GM12878 (cell line): ENCODE results near the gene USP21. TPM values are rescaled to one million over a fixed set of nuclear protein-coding genes. Genes with fewer than 3 reads are reported as not detected.

Experiments
- ATF7 ChIP-seq: fragments of 450-650 bp; IDR thresholded peaks from 2 replicates; pipeline ENCODE4 v1.6.1; 2016; ENCODE audit warnings: low read depth, mild to moderate bottlenecking
- BMI1 ChIP-seq: fragments of 450-650 bp; IDR thresholded peaks from 2 replicates; pipeline ENCODE4 v1.6.1; 2016; ENCODE audit warnings: mild to moderate bottlenecking, moderate library complexity, borderline replicate concordance
- CHD1 ChIP-seq: IDR thresholded peaks from 2 replicates; pipeline ENCODE4 v1.6.1; 2012; ENCODE audit warnings: low read depth, low read length, improper control_type of control experiment
- CHD4 ChIP-seq: fragments of 200-600 bp; sonication (generic); IDR thresholded peaks from 2 replicates; pipeline ENCODE4 v1.6.1; 2016; ENCODE audit warnings: mild to moderate bottlenecking
- GATAD2B ChIP-seq: fragments of 450-650 bp; conservative IDR thresholded peaks from 2 replicates; pipeline ENCODE4 v1.6.1; 2017; ENCODE audit warnings: low read depth, mild to moderate bottlenecking, moderate library complexity
- HDAC6 ChIP-seq: fragments of 200-600 bp; sonication (generic); IDR thresholded peaks from one replicate; pipeline ENCODE4 v1.8.0; 2017; ENCODE audit warnings: antibody characterized with exemption; ENCODE audit not compliant: unreplicated experiment
- HDGF ChIP-seq: fragments of 450-650 bp; IDR thresholded peaks from 2 replicates; pipeline ENCODE4 v1.6.1; 2016; ENCODE audit warnings: antibody characterized with exemption
- IRF5 ChIP-seq: fragments of 450-650 bp; IDR thresholded peaks from 2 replicates; pipeline ENCODE4 v1.6.1; 2017; ENCODE audit warnings: borderline replicate concordance
- KAT2A ChIP-seq: conservative IDR thresholded peaks from 2 replicates; pipeline ENCODE4 v1.6.1; 2011; ENCODE audit warnings: low read depth, low read length; ENCODE audit not compliant: control insufficient read depth
- MXI1 ChIP-seq: fragments of 150-350 bp; IDR thresholded peaks from 2 replicates; pipeline ENCODE4 v1.6.1; 2011; ENCODE audit warnings: low read depth, mild to moderate bottlenecking, inconsistent platforms, low read length, improper control_type of control experiment
- NRF1 ChIP-seq: conservative IDR thresholded peaks from 2 replicates; pipeline ENCODE4 v1.6.1; 2011; ENCODE audit warnings: mild to moderate bottlenecking, low read depth, low read length, improper control_type of control experiment
- PAX8 ChIP-seq: fragments of 450-650 bp; IDR thresholded peaks from 2 replicates; pipeline ENCODE4 v1.6.1; 2017; ENCODE audit warnings: mild to moderate bottlenecking, moderate library complexity
- POLR2AphosphoS2 ChIP-seq: IDR thresholded peaks from 2 replicates; pipeline ENCODE4 v1.6.1; 2011; ENCODE audit warnings: low read depth, mild to moderate bottlenecking, low read length, improper control_type of control experiment, moderate library complexity
- RB1 ChIP-seq: fragments of 450-650 bp; formaldehyde crosslinking; IDR thresholded peaks from 2 replicates; pipeline ENCODE4 v1.6.1; 2017; ENCODE audit warnings: mild to moderate bottlenecking, borderline replicate concordance
- RFX5 ChIP-seq: IDR thresholded peaks from 2 replicates; pipeline ENCODE4 v1.6.1; 2011; ENCODE audit warnings: low read depth, low read length, improper control_type of control experiment
- SIX5 ChIP-seq: IDR thresholded peaks from 2 replicates; pipeline ENCODE4 v1.6.1; 2011; ENCODE audit warnings: mild to moderate bottlenecking, low read depth, low read length, moderate library complexity; ENCODE audit not compliant: severe bottlenecking
- SMAD5 ChIP-seq: IDR thresholded peaks from 2 replicates; pipeline ENCODE4 v1.6.1; 2016; ENCODE audit warnings: antibody characterized with exemption, low read depth
- TAF1 ChIP-seq: IDR thresholded peaks from 2 replicates; pipeline ENCODE4 v1.6.1; 2011; ENCODE audit warnings: mild to moderate bottlenecking, low read depth, low read length, borderline replicate concordance
- ZBTB4 ChIP-seq: fragments of 450-650 bp; formaldehyde crosslinking; IDR thresholded peaks from 2 replicates; pipeline ENCODE4 v1.4.0; 2022; ENCODE audit warnings: mild to moderate bottlenecking, moderate library complexity
- ZZZ3 ChIP-seq: IDR thresholded peaks from 2 replicates; pipeline ENCODE4 v1.6.1; 2011; ENCODE audit warnings: low read depth; ENCODE audit not compliant: control insufficient read depth, insufficient read length
- polyA plus RNA-seq, 11 experiments: library from polyadenylated mRNA; depleted of rRNA in 4 of 11; unstranded in 6 of 11; stranded (reverse) in 5 of 11; fragments of >200 nt; fragmentation: Nextera tagmentation in 4 of 11; fragmentation: Illumina TruSeq in 1 of 11; extraction: Ambion mirVana in 4 of 11; extraction: Trizol in 1 of 11; gene quantifications; 1 replicate in 1 of 11; 2 replicates in 10 of 11; pipeline versions ENCODE4 v1.2.1 to v1.2.3, GENCODE V29; 2011 to 2016; ENCODE audit warnings: inconsistent platforms in 2 of 11, missing spikeins in 2 of 11, low read depth in 1 of 11
- total RNA-seq, 4 experiments: library from RNA; depleted of rRNA in 3 of 4; stranded (reverse); fragments of >200 nt in 3 of 4; fragmentation: Illumina TruSeq in 1 of 4; extraction: Trizol in 1 of 4; gene quantifications; 2 replicates each; pipeline versions ENCODE4 v1.2.1 to v1.2.3, GENCODE V29; 2013 to 2021
- TF ChIP-seq, protein P1 (sequence below): IDR thresholded peaks from 2 replicates; pipeline ENCODE4 v1.6.1; 2012; ENCODE audit warnings: mild to moderate bottlenecking, low read depth, low read length
- TF ChIP-seq, protein P2 (sequence below): fragments of 450-650 bp; IDR thresholded peaks from 2 replicates; pipeline ENCODE4 v1.6.1; 2017; ENCODE audit warnings: antibody characterized with exemption, mild to moderate bottlenecking, moderate library complexity

USP21 gene
- total and polyA plus RNA-seq, 10 of the 15 experiments (the other 5 are each of a cell fraction or from before 2014, with no cell fraction given), result 3.2 to 28.6 (median 16.6) TPM

- TF ChIP-seq IRF5 (no peak), ZBTB4 (CRISPR knock-in tag) (no peak), MXI1 (peak; percentile 32; the same call in 1 of the 2 replicates), TAF1 (peak; percentile 18; the same call in 1 of the 2 replicates), SIX5 (no peak), KAT2A (no peak), RB1 (no peak), SMAD5 (0 out of 2 replicates have a peak, but pooled peaks have one; percentile 55), RFX5 (peak; percentile 98), ATF7 (peak; percentile 91), HDAC6 (no peak), CHD4 (no peak), BMI1 (no peak), POLR2AphosphoS2 (no peak), PAX8 (no peak), GATAD2B (no peak), HDGF (no peak; the same call in 1 of the 2 replicates), NRF1 (no peak), ZZZ3 (no peak), CHD1 (no peak)
- TF ChIP-seq, protein P1, sequence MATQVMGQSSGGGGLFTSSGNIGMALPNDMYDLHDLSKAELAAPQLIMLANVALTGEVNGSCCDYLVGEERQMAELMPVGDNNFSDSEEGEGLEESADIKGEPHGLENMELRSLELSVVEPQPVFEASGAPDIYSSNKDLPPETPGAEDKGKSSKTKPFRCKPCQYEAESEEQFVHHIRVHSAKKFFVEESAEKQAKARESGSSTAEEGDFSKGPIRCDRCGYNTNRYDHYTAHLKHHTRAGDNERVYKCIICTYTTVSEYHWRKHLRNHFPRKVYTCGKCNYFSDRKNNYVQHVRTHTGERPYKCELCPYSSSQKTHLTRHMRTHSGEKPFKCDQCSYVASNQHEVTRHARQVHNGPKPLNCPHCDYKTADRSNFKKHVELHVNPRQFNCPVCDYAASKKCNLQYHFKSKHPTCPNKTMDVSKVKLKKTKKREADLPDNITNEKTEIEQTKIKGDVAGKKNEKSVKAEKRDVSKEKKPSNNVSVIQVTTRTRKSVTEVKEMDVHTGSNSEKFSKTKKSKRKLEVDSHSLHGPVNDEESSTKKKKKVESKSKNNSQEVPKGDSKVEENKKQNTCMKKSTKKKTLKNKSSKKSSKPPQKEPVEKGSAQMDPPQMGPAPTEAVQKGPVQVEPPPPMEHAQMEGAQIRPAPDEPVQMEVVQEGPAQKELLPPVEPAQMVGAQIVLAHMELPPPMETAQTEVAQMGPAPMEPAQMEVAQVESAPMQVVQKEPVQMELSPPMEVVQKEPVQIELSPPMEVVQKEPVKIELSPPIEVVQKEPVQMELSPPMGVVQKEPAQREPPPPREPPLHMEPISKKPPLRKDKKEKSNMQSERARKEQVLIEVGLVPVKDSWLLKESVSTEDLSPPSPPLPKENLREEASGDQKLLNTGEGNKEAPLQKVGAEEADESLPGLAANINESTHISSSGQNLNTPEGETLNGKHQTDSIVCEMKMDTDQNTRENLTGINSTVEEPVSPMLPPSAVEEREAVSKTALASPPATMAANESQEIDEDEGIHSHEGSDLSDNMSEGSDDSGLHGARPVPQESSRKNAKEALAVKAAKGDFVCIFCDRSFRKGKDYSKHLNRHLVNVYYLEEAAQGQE, result no peak
- TF ChIP-seq, protein P2, sequence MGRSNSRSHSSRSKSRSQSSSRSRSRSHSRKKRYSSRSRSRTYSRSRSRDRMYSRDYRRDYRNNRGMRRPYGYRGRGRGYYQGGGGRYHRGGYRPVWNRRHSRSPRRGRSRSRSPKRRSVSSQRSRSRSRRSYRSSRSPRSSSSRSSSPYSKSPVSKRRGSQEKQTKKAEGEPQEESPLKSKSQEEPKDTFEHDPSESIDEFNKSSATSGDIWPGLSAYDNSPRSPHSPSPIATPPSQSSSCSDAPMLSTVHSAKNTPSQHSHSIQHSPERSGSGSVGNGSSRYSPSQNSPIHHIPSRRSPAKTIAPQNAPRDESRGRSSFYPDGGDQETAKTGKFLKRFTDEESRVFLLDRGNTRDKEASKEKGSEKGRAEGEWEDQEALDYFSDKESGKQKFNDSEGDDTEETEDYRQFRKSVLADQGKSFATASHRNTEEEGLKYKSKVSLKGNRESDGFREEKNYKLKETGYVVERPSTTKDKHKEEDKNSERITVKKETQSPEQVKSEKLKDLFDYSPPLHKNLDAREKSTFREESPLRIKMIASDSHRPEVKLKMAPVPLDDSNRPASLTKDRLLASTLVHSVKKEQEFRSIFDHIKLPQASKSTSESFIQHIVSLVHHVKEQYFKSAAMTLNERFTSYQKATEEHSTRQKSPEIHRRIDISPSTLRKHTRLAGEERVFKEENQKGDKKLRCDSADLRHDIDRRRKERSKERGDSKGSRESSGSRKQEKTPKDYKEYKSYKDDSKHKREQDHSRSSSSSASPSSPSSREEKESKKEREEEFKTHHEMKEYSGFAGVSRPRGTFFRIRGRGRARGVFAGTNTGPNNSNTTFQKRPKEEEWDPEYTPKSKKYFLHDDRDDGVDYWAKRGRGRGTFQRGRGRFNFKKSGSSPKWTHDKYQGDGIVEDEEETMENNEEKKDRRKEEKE, result no peak
Measured at GRCh38 chr1:161185282-161185682, 26.0 kb downstream of the USP21 start (continued).
